GM21619 (cell line): ENCODE data around the gene CPB2.

Source experiments
- ATAC-seq: cut with Tn5 transposase; IDR thresholded peaks from one replicate; pipeline ENCODE4 v1.9.1; 2021; ENCODE audit not compliant: unreplicated experiment

CPB2 gene

DNA sequence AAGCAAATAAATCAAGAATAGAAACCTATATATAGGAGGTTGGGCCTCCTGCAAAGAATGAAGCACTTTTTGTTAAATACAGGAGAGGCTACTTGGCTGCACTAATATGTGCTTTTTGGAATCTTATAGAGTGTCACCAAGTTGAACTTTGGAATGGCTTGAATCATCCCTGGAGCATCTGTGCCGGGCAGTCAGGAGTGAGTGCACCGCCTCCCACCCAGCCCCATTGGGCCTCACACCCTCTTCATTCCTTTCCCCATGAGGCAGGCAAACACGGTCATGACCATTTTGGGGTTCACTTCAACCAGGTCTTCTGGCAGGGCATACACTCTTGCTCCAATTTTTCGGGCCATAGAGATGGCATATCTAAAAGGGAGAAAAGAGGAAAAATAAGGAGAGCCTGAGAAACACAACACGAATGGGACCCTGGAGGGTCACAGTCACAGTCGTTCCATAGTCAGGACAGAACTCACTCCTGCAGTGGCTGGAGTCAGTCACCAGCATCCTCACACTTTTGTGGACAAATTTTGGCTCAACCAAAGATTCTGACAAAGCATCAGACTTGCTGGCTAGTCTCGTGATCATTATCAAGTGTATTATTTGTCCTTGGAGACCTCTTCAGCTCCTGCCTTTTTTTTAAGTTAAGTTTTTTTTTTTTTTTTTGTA lies 22.7 kb upstream of the CPB2 start:
- ATAC-seq, result no peak

DNA sequence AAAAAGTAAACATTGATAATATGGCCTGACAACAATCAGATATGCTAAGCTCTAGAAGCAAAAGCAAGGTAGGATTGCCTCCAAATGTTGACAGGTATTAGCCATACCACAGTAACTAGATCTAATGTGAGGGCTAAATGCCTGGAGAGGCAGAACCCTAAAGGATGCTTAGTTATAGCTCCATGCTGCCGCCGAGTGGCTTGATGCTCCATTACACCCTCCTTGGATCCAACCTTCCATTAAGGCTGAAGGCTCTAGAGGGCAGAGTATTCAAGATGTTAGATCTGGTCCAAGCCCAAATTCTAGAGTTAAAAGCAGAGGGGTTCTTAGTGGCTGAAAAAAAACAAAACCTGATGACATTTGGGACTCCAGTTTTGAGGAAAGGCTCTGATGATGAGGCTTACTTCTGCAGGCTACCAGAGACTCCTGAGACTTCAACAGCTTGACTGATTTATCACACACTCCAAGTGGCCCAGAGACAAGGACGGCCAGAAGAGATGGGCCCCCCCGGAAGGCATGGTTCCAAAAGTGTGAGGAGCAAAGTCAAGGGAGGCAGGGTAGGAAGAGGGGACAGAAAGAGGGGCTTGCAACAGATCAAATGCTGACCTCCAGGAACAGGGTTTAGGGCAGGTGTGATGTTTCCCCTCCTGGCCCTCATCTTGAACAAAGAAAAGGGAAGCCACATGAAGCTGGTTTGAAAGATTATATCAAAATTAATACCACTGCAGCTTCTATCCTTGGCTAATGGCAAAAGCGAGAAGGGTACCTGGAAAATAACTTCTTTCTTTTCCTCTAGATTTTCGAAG lies 21.9 kb upstream of the CPB2 start:
- ATAC-seq, result peak; percentile 68

DNA sequence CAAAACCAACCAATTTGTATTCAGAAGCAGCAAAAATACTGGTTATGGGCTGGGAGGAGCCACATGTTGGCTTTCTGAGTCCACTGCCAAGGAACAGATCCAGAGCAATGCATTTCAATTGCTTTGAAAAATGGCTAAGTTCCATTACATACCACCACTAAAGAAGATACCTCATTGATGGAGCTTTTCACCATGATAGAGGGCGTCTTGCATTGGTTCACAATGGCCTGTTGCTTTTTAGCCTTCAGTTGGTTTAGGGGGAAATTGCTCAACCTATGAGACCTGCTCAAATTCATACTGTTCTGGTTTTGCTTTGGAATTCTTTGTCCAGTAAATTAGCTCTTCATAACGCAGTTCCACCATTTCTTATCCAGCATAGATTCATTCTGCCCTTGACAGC lies 21.2 kb upstream of the CPB2 start:
- no peak for ATAC-seq

DNA sequence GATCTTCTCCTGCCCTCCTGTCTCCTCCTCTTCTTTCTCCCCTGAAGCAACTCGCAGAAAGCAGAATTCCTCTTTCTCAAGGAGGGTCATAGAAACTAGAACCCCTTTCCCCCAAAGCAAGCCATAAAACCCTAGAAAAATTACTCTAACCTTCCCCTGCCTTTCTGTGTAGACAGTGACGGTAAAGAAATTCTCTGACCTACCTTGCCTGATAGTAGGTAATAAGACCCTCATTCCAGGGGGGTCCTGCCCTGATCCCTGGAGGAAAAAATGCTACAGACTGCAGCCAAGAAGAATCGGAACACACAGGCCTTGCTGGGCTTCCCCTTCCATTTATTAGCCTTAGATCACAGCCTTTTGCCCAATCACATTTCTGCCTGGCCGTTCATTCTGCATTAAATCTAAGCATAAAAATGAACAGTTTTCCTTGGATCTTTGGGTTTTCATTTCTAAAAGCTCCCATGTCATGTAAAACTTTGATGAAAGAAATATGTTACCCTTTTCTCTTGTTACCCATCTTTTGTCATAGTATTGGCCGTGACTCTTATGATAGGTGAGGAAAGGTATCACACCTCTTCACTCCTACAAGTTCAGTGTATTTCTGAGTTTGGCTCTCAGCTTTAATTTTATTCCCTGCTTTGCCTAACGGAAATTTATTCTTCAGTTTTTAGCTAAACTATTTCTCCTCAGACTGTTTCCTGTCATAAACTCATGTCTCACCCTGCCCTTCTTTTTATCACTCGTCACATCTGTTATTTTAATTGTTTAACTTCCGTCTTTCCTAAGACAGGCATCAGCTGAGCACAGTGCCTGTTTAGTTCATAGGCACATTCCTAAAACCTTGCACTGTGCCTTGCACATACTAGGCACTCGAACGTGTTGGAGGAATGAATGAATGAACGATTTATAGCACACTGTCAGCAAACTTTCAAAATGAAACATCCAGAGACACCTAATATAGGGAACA lies 20.4 kb upstream of the CPB2 start:
- no peak for ATAC-seq

DNA sequence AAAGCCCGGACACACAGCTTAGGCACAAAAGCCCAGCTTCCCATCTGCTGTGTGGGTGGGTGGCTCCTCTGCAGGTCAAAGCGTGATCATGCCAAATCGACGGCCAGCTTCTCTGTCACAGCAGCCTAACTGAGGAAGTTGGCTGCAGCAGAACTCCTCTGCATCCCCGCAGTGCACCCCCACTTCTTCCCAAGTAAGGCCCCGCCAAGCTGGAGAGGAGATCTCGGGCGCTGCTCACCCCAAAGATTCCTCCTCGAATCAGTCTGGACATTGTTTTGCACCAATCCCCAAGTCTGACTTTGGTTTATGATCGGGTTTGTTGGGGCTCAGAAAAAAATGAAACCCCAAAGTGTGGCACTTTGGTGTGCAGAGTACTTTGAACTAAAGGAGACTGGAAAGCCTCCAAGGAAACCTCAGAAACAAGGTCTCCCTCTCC lies 19.7 kb upstream of the CPB2 start:
- ATAC-seq, result no peak

DNA sequence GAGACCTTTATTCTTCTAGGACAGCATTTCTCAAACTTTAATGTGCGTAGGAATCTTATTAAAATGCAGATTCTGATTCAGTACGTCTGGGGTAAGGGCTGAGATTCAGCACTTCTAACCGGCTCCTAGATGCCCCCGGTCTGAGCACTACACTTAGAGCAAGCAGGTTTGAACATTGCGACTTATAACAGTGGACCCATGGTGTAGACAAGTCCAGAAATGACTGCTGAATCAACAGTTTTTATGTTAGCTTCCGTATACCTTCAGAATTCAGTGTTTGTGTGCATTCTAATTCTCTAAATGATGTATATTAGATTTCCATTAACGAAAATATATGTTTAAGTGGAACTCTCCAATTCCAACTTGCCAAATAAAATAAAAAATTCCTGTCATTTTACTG lies 17.5 kb upstream of the CPB2 start:
- no peak for ATAC-seq

DNA sequence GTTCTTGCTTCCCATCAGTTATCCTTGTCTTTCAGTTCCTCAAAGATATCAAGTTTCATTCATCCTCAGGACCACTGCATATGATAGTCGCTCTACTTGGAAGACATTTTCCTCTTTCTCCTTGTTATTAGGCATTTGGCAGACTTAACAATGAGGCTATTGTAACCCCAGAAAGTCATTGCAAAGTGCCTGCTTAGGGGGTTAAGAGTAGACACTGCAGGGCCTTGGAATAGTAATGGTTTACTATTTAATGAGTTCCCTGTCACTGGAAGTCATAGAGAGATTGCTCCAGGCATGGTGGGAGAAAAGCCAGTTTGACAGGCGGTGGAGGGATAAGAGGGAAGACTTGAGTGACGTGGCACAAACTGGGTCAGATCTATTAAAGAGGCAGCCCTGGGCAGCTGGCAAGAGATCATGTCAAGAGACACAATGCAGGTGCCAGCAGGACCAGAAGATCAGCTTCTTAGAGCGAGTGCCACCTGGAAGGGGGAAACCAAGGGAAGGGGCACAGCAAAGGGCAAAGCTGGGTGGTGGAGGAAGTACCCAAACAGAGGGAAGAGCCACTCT lies 16.8 kb upstream of the CPB2 start:
- no peak for ATAC-seq

DNA sequence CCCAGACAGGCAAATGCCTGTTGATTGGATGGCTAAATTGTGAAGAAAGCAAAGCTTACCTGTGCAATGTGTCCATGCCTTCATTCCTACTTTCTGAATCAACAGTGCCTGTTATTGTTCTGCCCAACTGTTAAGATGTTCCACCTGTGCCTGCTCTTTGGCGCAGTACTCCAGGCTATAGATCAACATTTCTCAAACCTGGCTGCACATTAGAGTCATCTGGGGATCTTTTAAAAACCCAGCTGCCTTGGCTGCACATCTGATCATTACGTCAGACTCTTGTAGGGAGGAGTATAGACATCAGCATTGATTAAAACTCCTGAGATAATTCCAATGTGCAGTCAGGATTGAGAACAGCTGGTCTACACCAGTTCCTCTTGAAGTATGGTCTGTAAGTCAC lies 16.2 kb upstream of the CPB2 start:
- ATAC-seq, result no peak

DNA sequence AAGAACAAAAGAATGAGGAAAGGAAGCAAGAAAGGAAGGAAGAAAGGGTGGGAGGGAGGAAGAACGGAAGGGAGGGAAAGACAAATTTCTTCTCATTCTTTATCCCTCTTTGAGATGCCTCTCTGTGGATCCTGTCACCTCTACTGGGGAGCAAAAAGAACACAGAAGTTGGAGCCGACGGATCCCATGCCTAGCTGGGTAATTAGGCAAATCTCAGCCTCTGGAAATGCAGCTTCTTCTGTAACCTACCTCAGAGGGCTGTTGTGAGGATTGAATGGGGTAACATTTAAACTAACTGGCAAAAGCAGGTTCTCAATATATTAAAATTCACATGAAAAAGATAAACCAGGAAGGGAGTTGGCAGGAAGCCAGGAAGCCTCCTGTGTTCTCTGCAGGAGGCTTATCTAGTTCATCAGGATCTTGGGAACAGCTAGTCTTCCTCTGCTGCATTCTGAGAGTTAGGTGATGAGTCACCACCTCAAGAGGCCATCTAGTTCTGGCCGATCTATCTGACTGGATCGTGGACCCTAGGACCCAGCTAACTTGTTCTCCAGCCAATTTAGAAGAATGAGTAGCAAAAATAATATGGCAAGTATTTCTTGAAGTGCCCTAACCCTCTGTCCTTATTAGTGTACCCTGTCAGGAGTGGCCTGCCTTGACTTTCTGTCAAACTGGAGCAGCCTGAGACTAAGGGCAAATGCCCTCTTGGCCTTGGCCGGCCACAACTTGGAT lies 15.2 kb upstream of the CPB2 start:
- no peak for ATAC-seq

DNA sequence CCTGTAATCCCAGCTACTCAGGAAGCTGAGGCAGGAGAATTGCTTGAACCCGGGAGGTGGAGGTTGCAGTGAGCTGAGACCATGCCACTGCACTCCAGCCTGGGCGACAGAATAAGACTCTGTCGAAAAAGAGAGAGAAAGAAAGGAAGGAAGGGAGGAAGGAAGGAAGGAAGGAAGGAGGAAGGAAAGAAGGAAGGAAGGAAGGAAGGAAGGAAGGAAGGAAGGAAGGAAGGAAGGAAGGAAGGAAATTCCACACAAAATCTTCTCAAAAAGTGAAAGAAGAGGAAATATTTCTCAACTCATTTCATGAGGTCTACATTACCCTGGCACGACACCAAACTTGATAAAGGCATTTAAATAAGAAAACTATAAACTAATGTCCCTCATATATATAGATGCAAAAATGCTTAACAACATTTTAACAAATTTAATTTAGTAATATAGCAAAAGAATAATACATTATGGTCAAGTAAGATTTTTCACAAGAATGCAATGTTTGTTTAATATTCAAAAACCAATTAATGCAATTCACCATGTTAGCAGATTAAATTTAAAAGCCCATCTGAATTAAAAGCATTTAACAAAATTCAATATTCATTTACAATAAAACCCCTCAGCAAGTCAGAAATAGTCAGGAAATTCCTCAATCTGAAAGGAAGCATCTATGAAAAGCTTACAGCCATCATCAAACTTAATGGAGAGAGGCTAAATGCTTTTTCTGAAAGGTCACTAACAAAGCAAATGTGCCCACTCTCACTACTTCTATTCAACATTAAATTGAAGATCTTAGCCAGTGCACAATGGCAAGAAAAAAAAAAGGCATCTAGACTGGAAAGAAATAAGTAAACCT lies 12.0 kb upstream of the CPB2 start:
- ATAC-seq, result no peak

DNA sequence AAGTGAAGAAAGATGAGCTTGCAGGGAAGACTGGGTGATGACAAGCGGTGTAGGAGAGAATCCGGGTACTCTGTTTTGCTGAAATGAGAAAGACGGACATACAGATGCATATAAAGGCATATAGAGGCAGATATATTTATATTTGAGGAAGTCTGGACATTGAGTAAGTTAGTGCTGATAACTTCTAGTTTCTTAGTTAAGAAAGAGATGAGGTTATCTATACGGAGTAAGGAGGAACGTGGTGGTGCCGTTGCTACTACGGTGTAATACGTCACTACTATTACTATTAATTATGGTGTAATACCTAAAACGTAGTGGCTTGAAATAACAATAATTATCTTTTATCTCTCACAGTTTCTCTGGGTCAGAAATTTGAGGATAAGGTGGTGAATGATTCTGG lies 9.8 kb upstream of the CPB2 start:
- no peak for ATAC-seq

DNA sequence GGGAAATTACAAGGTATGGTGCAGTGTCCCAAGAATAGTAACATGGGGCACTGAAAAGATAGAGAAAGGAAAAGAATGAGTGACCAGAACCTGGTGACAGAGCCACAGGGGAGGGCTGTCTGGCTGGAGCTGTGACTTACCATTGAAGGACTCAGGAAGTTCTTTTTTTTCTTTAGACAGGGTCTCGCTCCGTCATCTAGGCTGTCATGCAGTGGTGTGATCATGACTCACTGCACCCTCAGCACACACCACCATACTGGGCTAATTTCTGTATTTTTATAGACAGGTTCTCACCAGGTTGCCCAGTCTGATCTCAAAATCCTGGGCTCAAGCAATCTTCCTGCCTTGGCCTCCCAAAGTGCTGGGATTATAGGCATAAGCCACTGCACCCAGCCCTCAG lies 8.8 kb upstream of the CPB2 start:
- ATAC-seq, result no peak

DNA sequence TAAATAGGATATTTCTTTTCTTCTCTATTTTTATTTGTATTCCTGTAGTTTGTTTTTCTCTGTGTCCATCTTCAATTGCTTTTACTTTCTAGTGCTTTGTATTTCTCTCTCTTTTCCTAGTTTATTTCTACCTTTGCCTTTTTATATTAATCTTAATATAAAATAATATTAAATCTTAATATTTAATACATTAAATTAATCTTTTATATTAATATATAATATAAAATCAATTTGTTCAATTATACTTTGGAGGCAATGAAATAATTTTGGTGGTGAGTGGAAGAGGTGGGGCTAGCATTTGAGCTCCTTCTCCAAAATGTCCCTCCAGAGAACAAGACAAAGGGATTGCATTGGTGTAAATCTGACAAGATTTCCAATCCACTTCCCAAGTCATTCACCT lies 6.3 kb upstream of the CPB2 start:
- ATAC-seq, result no peak

DNA sequence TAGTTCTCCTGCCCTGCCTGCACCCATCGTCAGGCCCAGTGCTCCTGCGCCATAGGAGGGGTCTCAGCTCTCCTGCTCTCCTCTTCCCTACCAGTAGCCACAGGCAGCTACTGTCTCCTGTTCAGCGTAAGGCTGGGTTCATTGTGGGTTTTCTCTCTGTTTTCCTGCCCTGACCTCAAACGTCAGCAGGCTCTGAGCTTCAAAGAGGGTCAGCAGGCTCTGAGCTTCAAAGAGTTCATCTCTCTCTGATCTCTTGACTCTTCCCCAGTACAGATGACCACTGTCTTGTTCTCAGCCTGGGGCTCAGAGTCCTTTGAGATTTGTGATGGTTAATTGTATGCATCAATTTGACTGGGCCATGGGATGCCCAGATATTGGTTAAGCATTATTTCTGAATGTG lies 4.6 kb upstream of the CPB2 start:
- ATAC-seq, result no peak

DNA sequence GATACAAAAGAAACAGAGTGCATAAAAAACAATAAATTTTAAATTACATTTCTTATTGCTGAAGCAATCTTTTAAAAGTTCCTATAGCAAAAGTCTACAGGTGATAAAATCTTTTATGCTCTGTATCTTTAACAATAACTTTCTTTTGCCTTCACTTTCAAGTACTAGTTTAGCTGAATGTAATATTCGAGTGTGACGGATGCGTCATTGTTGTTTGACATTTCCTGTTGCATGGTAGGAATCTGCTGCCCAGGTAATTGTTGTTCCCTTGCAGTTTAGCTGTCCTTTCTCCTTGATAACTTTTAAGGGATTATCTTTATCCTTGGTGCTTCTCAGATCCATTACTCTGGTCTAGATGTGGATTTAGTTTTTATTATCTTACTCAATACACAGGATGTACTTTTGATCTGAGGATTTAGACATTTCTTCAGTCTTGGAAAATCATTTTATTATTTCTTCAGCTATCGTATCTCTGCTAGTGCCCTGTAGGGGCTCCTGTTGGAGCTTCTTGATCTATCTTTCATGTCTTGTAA lies 2.1 kb upstream of the CPB2 start:
- ATAC-seq, result no peak

DNA sequence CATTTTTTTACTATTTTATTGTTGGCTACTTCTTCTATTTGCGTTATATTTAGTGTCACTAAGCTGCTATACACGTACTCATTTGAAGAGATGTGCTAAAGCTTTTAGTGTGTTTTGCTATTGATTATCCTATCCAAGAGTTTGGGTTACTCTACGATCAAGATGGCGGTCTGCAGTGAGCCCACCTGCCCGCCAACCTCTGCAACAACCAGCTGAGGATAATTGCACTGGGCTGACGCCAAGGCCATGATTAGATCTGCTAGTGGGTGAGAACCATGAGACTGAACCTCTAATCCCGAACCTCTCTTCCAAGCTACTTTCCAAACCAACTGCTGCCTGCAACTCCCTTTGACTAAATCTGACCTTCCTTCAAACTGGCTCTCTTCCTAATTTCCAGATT lies 1.8 kb downstream of the CPB2 start:
- ATAC-seq, result no peak

DNA sequence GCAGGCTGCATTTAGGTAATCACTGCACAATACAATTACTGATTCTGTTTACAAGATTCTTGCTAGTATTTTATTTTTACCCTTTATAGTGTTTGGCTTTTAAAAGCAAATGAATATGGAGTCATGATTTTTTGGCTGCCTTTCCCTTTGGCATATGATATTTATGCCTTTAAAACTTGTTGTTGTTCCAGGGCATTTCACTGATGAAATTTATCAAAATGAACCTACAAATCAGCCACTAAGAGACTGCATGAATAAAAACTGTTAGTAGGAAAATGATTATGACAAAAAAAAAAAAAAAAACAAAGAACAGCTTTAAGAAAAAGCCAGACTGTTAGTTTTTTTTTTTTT lies 2.6 kb downstream of the CPB2 start:
- no peak for ATAC-seq

DNA sequence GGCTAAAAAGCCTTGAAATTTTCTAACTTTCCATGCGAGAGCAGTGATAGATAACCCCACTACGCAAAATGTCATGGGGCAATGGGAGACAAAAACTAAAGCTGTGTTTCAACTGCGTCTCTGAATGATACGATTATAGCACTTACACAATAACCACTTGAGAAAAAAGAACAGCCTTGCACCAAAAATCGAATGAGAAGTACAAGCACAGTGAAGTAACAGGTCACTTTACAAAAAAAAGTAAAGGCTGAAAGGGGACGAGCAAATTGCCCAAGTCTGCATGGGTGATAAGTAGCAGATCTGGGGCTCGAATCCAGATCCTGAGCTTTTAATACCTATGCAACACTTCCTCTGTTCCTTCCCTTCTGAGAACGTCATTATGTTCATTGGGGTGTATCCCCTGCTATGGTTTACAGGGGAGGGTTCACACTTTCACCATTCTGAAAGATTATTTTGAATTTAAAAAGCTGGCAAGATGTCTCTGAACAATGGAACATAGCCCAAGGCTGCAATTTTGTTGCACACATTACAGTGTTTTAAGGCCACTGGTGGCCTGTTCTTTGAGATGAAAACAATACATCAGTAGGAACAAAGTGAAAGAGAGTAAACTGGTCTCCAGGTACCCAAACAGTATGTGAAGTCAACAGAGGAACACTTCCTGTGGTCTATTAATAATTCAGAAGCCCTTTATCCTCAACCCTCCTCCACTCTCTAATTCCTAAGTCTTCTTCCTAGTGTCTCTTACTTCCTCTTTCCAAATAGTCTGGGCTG lies 3.2 kb downstream of the CPB2 start:
- no peak for ATAC-seq

DNA sequence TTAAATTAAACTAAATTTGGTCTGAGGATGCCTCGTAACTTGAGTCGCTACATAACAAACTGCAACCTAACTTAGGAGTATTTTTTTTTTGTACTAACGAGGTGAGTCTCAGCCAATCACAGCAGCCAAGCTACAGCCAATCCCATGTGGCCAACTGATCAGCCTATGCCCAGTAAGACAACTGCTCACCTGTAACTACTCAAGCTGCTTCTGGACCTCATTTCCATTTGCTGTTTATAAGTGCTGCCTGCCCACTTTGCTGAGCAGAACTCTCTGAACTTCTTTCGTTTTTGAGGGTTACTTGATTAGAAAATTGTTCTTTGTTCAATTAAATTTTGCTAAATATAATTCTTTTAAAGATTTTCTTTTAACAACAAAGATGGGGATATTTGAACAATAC lies 3.8 kb downstream of the CPB2 start:
- no peak for ATAC-seq
